Endothelial cell of umbilical vein (primary cell): ENCODE results near the gene LRRC28. TPM values are rescaled to one million over a fixed set of nuclear protein-coding genes. Genes with fewer than 3 reads are reported as not detected.

Experiments
- BruUV-seq: library from RNA; stranded (reverse); fragments of 400-500 nt; replicated peaks from 2 replicates; lab custom pipeline; 2021; lab: Mats Ljungman, UMichigan
- CTCF ChIA-PET: fragments of 300-600, 350-600 bp; sonication (Branson Sonifier 250); formaldehyde crosslinking; loops from one replicate; lab custom pipeline; 2021; ENCODE audit warnings: antibody characterized with exemption, inconsistent platforms; lab: Charles Lee
- POLR2A ChIA-PET: fragments of 300-600, 350-600 bp; sonication (Branson Sonifier 250); formaldehyde crosslinking; loops from one replicate; lab custom pipeline; 2021; ENCODE audit warnings: antibody characterized with exemption, inconsistent platforms; lab: Charles Lee
- DNase-seq: peaks from one replicate; pipeline ENCODE4 v3.0.0-alpha.2; 2011; ENCODE audit warnings: low read depth, low spot score
- FAIRE-seq: peaks from 2 replicates; lab custom pipeline; 2011; peaks lifted over from hg19 to GRCh38; lab: Jason Lieb, UNC
- H2AFZ ChIP-seq: 2 replicates; pipeline ENCODE4 v1.6.0; 2012; ENCODE audit warnings: low read depth, low read length, control low read depth, inconsistent platforms
- H3K27ac ChIP-seq: 2 replicates; pipeline ENCODE4 v1.5.1; 2011; ENCODE audit warnings: low read depth, mild to moderate bottlenecking, control low read depth, low read length, moderate library complexity; ENCODE audit not compliant: insufficient read depth
- H3K27me3 ChIP-seq, 2 experiments: 2 replicates each; pipeline versions ENCODE4 v1.6.0 to v1.6.1; 2011; ENCODE audit warnings: low read length in 2 of 2, mixed read lengths in 1 of 2; ENCODE audit not compliant: control insufficient read depth in 2 of 2, insufficient read depth in 2 of 2
- H3K36me3 ChIP-seq, 2 experiments: 2 replicates in 1 of 2; 3 replicates in 1 of 2; pipeline ENCODE4 v1.5.1; 2011; ENCODE audit warnings: low read length in 2 of 2, mild to moderate bottlenecking in 1 of 2, moderate library complexity in 1 of 2; ENCODE audit not compliant: control insufficient read depth in 2 of 2, insufficient read depth in 2 of 2; ENCODE audit errors: extremely low read depth in 1 of 2
- H3K4me1 ChIP-seq: 3 replicates; pipeline ENCODE4 v1.5.1; 2011; ENCODE audit warnings: mild to moderate bottlenecking, low read length; ENCODE audit not compliant: control insufficient read depth, insufficient read depth; ENCODE audit errors: extremely low read depth
- H3K4me2 ChIP-seq: 2 replicates; pipeline ENCODE4 v1.6.1; 2011; ENCODE audit warnings: low read length, control low read depth, mixed read lengths; ENCODE audit not compliant: insufficient read depth
- H3K4me3 ChIP-seq, 3 experiments: fragments of 200-600 bp in 1 of 3; sonication (generic), shearing (Covaris generic) in 1 of 3; replicated peaks in 1 of 3; 2 replicates each; pipeline ENCODE4 v1.5.1; 2011 to 2016; ENCODE audit warnings: control low read depth in 3 of 3, low read length in 3 of 3, mild to moderate bottlenecking in 2 of 3, inconsistent platforms in 1 of 3, low read depth in 1 of 3, moderate library complexity in 1 of 3; ENCODE audit not compliant: insufficient read depth in 1 of 3
- H3K79me2 ChIP-seq: 2 replicates; pipeline ENCODE4 v1.6.0; 2012; ENCODE audit warnings: low read length, inconsistent platforms; ENCODE audit not compliant: control insufficient read depth, insufficient read depth
- H3K9ac ChIP-seq: replicated peaks from 2 replicates; pipeline ENCODE3; 2011; ENCODE audit warnings: low read length, control low read depth; ENCODE audit not compliant: insufficient read depth; ENCODE audit errors: extremely low read depth
- H3K9me1 ChIP-seq: replicated peaks from 3 replicates; pipeline ENCODE4 v1.6.0; 2011; ENCODE audit warnings: mild to moderate bottlenecking, low read length; ENCODE audit not compliant: control insufficient read depth, insufficient read depth; ENCODE audit errors: extremely low read depth
- H3K9me3 ChIP-seq: replicated peaks from 2 replicates; pipeline ENCODE4 v1.5.1; 2012; ENCODE audit warnings: low read length, inconsistent platforms; ENCODE audit not compliant: control insufficient read depth, insufficient read depth
- H4K20me1 ChIP-seq: replicated peaks from 2 replicates; pipeline ENCODE3; 2011; ENCODE audit warnings: mild to moderate bottlenecking, low read length; ENCODE audit not compliant: control insufficient read depth, insufficient read depth; ENCODE audit errors: extremely low read depth
- CTCF ChIP-seq, 2 donors: IDR thresholded peaks; 1 replicate in 1 of 2; 2 replicates in 1 of 2; pipeline ENCODE4 v1.5.1; 2011; ENCODE audit warnings: low read length in 2 of 2, mild to moderate bottlenecking in 2 of 2, moderate library complexity in 2 of 2, control low read depth in 1 of 2, inconsistent platforms in 1 of 2, low read depth in 1 of 2; ENCODE audit not compliant: insufficient read depth in 1 of 2; ENCODE audit errors: extremely low read depth in 1 of 2
- EZH2 ChIP-seq: IDR thresholded peaks from 2 replicates; pipeline ENCODE4 v1.6.1; 2012; ENCODE audit warnings: borderline replicate concordance, low read depth, mild to moderate bottlenecking, moderate library complexity, low read length, inconsistent platforms; ENCODE audit not compliant: severe bottlenecking
- FOS ChIP-seq: IDR thresholded peaks from 2 replicates; pipeline ENCODE4 v1.6.1; 2011; ENCODE audit warnings: mild to moderate bottlenecking, low read length, moderate library complexity, borderline replicate concordance; ENCODE audit not compliant: insufficient read depth
- GATA2 ChIP-seq: IDR thresholded peaks from 2 replicates; pipeline ENCODE4 v1.7.0; 2011; ENCODE audit warnings: low read depth, mild to moderate bottlenecking, moderate library complexity, mixed read lengths, low read length; ENCODE audit not compliant: insufficient read length, insufficient read depth
- JUN ChIP-seq: IDR thresholded peaks from 2 replicates; pipeline ENCODE4 v1.6.1; 2011; ENCODE audit warnings: borderline replicate concordance, low read depth; ENCODE audit not compliant: insufficient read length, insufficient read depth
- MAX ChIP-seq: IDR thresholded peaks from 2 replicates; pipeline ENCODE4 v1.6.1; 2011; ENCODE audit not compliant: insufficient read depth, insufficient read length
- MYC ChIP-seq: IDR thresholded peaks from one replicate; pipeline ENCODE4 v1.6.1; 2011; ENCODE audit warnings: mild to moderate bottlenecking, low read depth, low read length
- POLR2A ChIP-seq: IDR thresholded peaks from 2 replicates; pipeline ENCODE4 v1.6.1; 2012; ENCODE audit warnings: low read depth, mild to moderate bottlenecking, control low read depth, low read length
- POLR2AphosphoS5 ChIP-seq: IDR thresholded peaks from 2 replicates; pipeline ENCODE4 v1.6.1; 2012; ENCODE audit warnings: low read depth, mild to moderate bottlenecking, control low read depth, low read length, moderate library complexity; ENCODE audit not compliant: insufficient read depth
- dilution Hi-C: fragments of 300-500 bp; cut with MboI; formaldehyde crosslinking; loops from one replicate; pipeline ENCODE4 v1.15.0; 2019; ENCODE audit warnings: low sequenced_read_pairs; ENCODE audit not compliant: extremely low pct_ligation_motif_present
- intact Hi-C: fragments of 100-400 bp; cut with micrococcal nuclease; formaldehyde crosslinking; loops from one replicate; pipeline ENCODE4 v1.10.0; 2022
- polyA plus RNA-seq, 4 experiments: library from polyadenylated mRNA; depleted of rRNA in 3 of 4; stranded (reverse) in 3 of 4; unstranded in 1 of 4; fragments of >200 nt; gene quantifications; 2 replicates each; pipeline versions ENCODE4 v1.2.1 to v1.2.3, GENCODE V29; 2011 to 2012; ENCODE audit warnings: missing spikeins in 1 of 4
- total RNA-seq: library from RNA; stranded (reverse); gene quantifications from 2 replicates; pipeline ENCODE4 v1.2.3, GENCODE V29; 2021

Gene LRRC28
- total and polyA plus RNA-seq, 2 donors (not counting 3 experiments of a cell fraction or from before 2014, with no cell fraction given), result 19.6 to 26.7 TPM

GRCh38 chr15:99386391-99386790 lies 135.1 kb downstream of the LRRC28 start:
- Histone ChIP-seq H3K27me3 (no peaks in the 10 kb centered on the region), H3K9ac (no peak overlapping the region), H3K79me2 (no peaks in the 10 kb centered on the region), H4K20me1 (no peaks in the 10 kb centered on the region), H2AFZ (no peak overlapping the region), H3K4me1 (no peaks in the 10 kb centered on the region), H3K36me3 (no peaks in the 10 kb centered on the region), H3K27ac (no peak overlapping the region), H3K4me2 (no peak overlapping the region), H3K9me1 (no peaks in the 10 kb centered on the region), H3K4me3 (no peak overlapping the region), H3K9me3 (no peaks in the 10 kb centered on the region)
- ChIA-PET CTCF (interaction anchor here (3.6 kb wide), 1 partner anchor 318 kb away, joined by 19 read pairs; no protein-coding TSS in a partner anchor), POLR2A (no interaction called here)
- no peak for TF ChIP-seq MAX
- TF ChIP-seq POLR2AphosphoS5, result no peak
- TF ChIP-seq MYC, result no peak
- TF ChIP-seq JUN, result no peak
- no peak for TF ChIP-seq EZH2
- TF ChIP-seq CTCF (IDR thresholded peaks at IDR 0.05; ENCODE audit: extremely low read depth in 1 of 2, insufficient read depth in 1 of 2, low read depth in 1 of 2, low read length in 2 of 2), result no peak
- no peak for TF ChIP-seq FOS
- TF ChIP-seq POLR2A, result no peak
- TF ChIP-seq GATA2, result no peak
- no peak for FAIRE-seq
- no TSS peak for BruUV-seq
- intact Hi-C loops (no loop called here), dilution Hi-C loops (no loop called here)
- DNase-seq, result no peak
